HepG2 (cell line): ENCODE measurements around the gene SURF1. TPM values are rescaled to one million over a fixed set of nuclear protein-coding genes. Genes with fewer than 3 reads are reported as not detected.

Experiments
- BCL3 ChIP-seq: sonication (generic); formaldehyde crosslinking; IDR thresholded peaks from 2 replicates; pipeline ENCODE4 v1.5.1; 2020; ENCODE audit warnings: mild to moderate bottlenecking, missing genetic modification reagents, moderate library complexity
- GABPB1 ChIP-seq: IDR thresholded peaks from 2 replicates; pipeline ENCODE4 v1.6.1; 2016; ENCODE audit warnings: mild to moderate bottlenecking, missing genetic modification reagents, moderate library complexity, missing compliant biosample characterization
- HNF1A ChIP-seq, 2 experiments: sonication (generic) in 1 of 2; formaldehyde crosslinking in 1 of 2; IDR thresholded peaks; 2 replicates each; pipeline versions ENCODE4 v1.4.0 to v1.6.1; 2016 to 2020; ENCODE audit warnings: borderline replicate concordance in 1 of 2, low read depth in 1 of 2, mild to moderate bottlenecking in 1 of 2, missing genetic modification reagents in 1 of 2
- HNF4G ChIP-seq, 2 experiments: sonication (generic) in 1 of 2; formaldehyde crosslinking in 1 of 2; IDR thresholded peaks; 2 replicates each; pipeline versions ENCODE4 v1.4.0 to v1.6.1; 2011 to 2020; ENCODE audit warnings: borderline replicate concordance in 2 of 2, low read depth in 2 of 2, mild to moderate bottlenecking in 2 of 2, low read length in 1 of 2, missing genetic modification reagents in 1 of 2, moderate library complexity in 1 of 2
- RAD51 ChIP-seq: fragments of 450-650 bp; IDR thresholded peaks from 2 replicates; pipeline ENCODE4 v1.6.1; 2016; ENCODE audit warnings: borderline replicate concordance
- ZNF232 ChIP-seq: sonication (generic); formaldehyde crosslinking; IDR thresholded peaks from 2 replicates; pipeline ENCODE4 v1.4.0; 2020; ENCODE audit warnings: missing genetic modification reagents, borderline replicate concordance
- ZNF362 ChIP-seq: sonication (generic); formaldehyde crosslinking; IDR thresholded peaks from 2 replicates; pipeline ENCODE4 v1.4.0; 2020; ENCODE audit warnings: missing genetic modification reagents, mild to moderate bottlenecking, borderline replicate concordance
- ZNF484 ChIP-seq: sonication (generic); formaldehyde crosslinking; IDR thresholded peaks from 2 replicates; pipeline ENCODE4 v1.5.1; 2020; ENCODE audit warnings: mild to moderate bottlenecking, low read depth, missing genetic modification reagents, borderline replicate concordance
- ZNF792 ChIP-seq: IDR thresholded peaks from 2 replicates; pipeline ENCODE4 v1.6.1; 2016
- ZSCAN30 ChIP-seq: sonication (generic); formaldehyde crosslinking; IDR thresholded peaks from 2 replicates; pipeline ENCODE4 v1.5.0; 2020; ENCODE audit warnings: mild to moderate bottlenecking, missing genetic modification reagents
- polyA plus RNA-seq, 8 experiments: library from polyadenylated mRNA; depleted of rRNA in 3 of 8; stranded (reverse) in 7 of 8; unstranded in 1 of 8; fragments of >200 nt; fragmentation: Illumina TruSeq in 4 of 8; extraction: Trizol in 4 of 8; gene quantifications; 2 replicates each; pipeline versions ENCODE4 v1.2.1 to v1.2.3, GENCODE V29; 2011 to 2016; ENCODE audit warnings: low read depth in 4 of 8, missing spikeins in 1 of 8, mixed read lengths in 1 of 8; ENCODE audit not compliant: insufficient read depth in 1 of 8
- total RNA-seq, 5 experiments: library from RNA; depleted of rRNA; stranded (reverse); fragments of >200 nt; fragmentation: Illumina TruSeq; extraction: Trizol; gene quantifications; 2 replicates each; pipeline ENCODE4 v1.2.3, GENCODE V29; 2016; ENCODE audit warnings: low read depth in 1 of 5

SURF1 gene
- total and polyA plus RNA-seq, 2 of the 13 experiments (the other 11 are each of a cell fraction or from before 2014, with no cell fraction given), result 17.8 to 40.7 TPM

GRCh38 chr9:133335924-133336811 is 20.1 kb downstream of the SURF1 start, which contains the start of gene SURF6 (continued):
- TF ChIP-seq HNF1A (IDR thresholded peaks at IDR 0.05; ENCODE audit: low read depth) (no peak), HNF1A (CRISPR knock-in tag; IDR thresholded peaks at IDR 0.05; ENCODE audit: borderline replicate concordance) (peak; percentile 85; the same call in 1 of the 2 replicates), ZNF484 (CRISPR knock-in tag) (no peak; the same call in 1 of the 2 replicates), ZSCAN30 (CRISPR knock-in tag) (no peak; the same call in 1 of the 2 replicates), RAD51 (no peak), ZNF232 (peak; percentile 39; the same call in 1 of the 2 replicates), BCL3 (CRISPR knock-in tag) (peak; percentile 82), GABPB1 (CRISPR knock-in tag) (peak; percentile 100), HNF4G (IDR thresholded peaks at IDR 0.05; ENCODE audit: borderline replicate concordance, low read depth, low read length) (no peak), HNF4G (CRISPR knock-in tag; IDR thresholded peaks at IDR 0.05; ENCODE audit: borderline replicate concordance, low read depth) (0 out of 2 replicates have a peak, but pooled peaks have one; percentile 20), ZNF362 (CRISPR knock-in tag) (no peak; the same call in 1 of the 2 replicates), ZNF792 (CRISPR knock-in tag) (peak; percentile 97)
